ENCODE results near the gene SNX10. TPM values are rescaled to one million over a fixed set of nuclear protein-coding genes. Genes with fewer than 3 reads are reported as not detected.

Gene SNX10
- total RNA-seq, 1 experiment from 2014 or later = 9.8 TPM

DNA sequence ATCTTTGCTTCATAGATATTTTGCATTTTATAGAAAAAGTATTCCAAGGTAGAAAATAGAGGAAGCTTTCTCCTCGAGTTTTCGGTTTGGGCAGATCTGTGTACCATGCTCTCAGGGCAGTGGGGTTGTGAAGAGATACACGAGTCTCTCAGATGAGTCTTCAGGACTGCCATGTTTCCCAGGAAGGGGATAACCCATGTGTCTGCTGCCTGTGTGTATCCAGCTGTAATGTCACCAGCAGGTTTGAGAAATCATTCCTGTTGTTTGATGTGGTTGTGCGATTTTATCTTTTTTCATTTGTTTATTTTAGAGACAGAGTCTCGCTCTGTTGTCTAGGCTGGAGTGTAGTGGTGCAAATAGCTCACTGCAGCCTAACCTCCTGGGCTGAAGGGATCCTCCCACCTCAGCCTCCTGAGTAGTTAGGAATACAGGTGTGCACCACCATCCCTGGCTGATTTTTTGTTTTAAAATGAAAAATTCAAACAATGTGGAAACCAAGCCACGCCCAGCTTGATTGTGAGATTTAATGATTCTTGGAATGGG, 48.9 kb downstream of the SNX10 start:
- Histone ChIP-seq H3K27me3 (ENCODE audit: insufficient read depth, low read depth) (no peaks in the 10 kb centered on the region), H3K9me2 (ENCODE audit: insufficient read depth) (no peaks in the 10 kb centered on the region), H3F3A (ENCODE audit: insufficient read depth, low read depth) (no peaks in the 10 kb centered on the region; the same call in 1 of the 2 replicates), H4K20me1 (ENCODE audit: insufficient read depth) (no peaks in the 10 kb centered on the region), H3K4me3 (no peak overlapping the region), H3K27ac (no peak overlapping the region), H3K4me2 (no peak overlapping the region), H3K79me2 (ENCODE audit: low read depth) (no peaks in the 10 kb centered on the region), H3K9me3 (ENCODE audit: insufficient read depth, low read depth) (no peaks in the 10 kb centered on the region), H2AFZ (no peak overlapping the region), H3K36me3 (ENCODE audit: low read depth) (no peaks in the 10 kb centered on the region), H3K4me1 (replicated peaks; ENCODE audit: insufficient read depth) (0 out of 2 replicates have a peak, but pooled peaks cover under 1% of the 10 kb centered on the region)
- DNase-seq = no peak
- TF ChIP-seq EZH2 (IDR thresholded peaks at IDR 0.05; ENCODE audit: low read depth) = no peak
- TF ChIP-seq, protein P1, sequence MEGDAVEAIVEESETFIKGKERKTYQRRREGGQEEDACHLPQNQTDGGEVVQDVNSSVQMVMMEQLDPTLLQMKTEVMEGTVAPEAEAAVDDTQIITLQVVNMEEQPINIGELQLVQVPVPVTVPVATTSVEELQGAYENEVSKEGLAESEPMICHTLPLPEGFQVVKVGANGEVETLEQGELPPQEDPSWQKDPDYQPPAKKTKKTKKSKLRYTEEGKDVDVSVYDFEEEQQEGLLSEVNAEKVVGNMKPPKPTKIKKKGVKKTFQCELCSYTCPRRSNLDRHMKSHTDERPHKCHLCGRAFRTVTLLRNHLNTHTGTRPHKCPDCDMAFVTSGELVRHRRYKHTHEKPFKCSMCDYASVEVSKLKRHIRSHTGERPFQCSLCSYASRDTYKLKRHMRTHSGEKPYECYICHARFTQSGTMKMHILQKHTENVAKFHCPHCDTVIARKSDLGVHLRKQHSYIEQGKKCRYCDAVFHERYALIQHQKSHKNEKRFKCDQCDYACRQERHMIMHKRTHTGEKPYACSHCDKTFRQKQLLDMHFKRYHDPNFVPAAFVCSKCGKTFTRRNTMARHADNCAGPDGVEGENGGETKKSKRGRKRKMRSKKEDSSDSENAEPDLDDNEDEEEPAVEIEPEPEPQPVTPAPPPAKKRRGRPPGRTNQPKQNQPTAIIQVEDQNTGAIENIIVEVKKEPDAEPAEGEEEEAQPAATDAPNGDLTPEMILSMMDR (conservative IDR thresholded peaks at IDR 0.05) = no peak
- intact Hi-C loops (cut with micrococcal nuclease; ENCODE audit: unreplicated experiment) = no loop called here
- CTCF ChIA-PET = no interaction called here
- POLR2A ChIA-PET (ENCODE audit: unreplicated experiment) = no interaction called here
- BruUV-seq (replicated peaks) = no TSS peak

DNA sequence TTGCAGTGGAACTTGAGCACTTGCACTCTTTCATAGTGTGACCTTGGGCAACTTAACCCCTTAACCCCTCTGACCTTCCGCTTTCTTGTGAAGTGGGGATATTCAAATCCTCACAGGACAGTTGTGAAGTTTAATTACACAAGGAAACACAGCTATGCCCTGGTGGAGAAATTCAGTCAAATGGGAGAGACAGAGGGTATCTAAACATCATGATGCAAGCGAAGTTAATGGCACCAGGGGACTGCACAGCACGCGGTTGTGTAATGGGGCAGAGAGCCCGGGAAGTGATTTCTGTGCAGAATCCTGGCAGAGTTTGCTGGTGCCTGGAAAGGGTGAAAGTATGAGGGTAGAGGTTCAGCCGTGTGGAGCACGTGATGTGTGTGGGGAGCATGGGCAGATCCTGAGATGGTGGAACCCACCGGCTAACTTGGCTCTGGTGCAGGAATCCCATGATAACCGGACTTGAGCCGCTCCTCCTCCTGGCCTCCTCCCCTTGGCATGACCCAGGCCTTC, 51.7 kb downstream of the SNX10 start:
- H3K27me3 ChIP-seq (ENCODE audit: insufficient read depth, low read depth) = no peaks in the 10 kb centered on the region
- no peak overlapping the region for H2AFZ ChIP-seq
- H3F3A ChIP-seq (ENCODE audit: insufficient read depth, low read depth) = peaks cover 15% of the 10 kb centered on the region; the same call in 1 of the 2 replicates
- no peak overlapping the region for H3K4me2 ChIP-seq
- no peak overlapping the region for H3K27ac ChIP-seq
- H3K4me1 ChIP-seq (replicated peaks; ENCODE audit: insufficient read depth) = peaks cover 29% of the 10 kb centered on the region
- no peak overlapping the region for H3K4me3 ChIP-seq
- BruUV-seq (replicated peaks) = no TSS peak
- POLR2A ChIA-PET (ENCODE audit: unreplicated experiment) = no interaction called here
- TF ChIP-seq, protein P1 (conservative IDR thresholded peaks at IDR 0.05) = no peak
- TF ChIP-seq EZH2 (IDR thresholded peaks at IDR 0.05; ENCODE audit: low read depth) = no peak
- H4K20me1 ChIP-seq (ENCODE audit: insufficient read depth) = no peaks in the 10 kb centered on the region
- no peak for DNase-seq
- no peaks in the 10 kb centered on the region for H3K9me2 ChIP-seq (ENCODE audit: insufficient read depth)
- H3K36me3 ChIP-seq (ENCODE audit: low read depth) = no peaks in the 10 kb centered on the region
- intact Hi-C loops (cut with micrococcal nuclease; ENCODE audit: unreplicated experiment) = no loop called here
- no peaks in the 10 kb centered on the region for H3K79me2 ChIP-seq (ENCODE audit: low read depth)
- CTCF ChIA-PET = no interaction called here
- H3K9me3 ChIP-seq (ENCODE audit: insufficient read depth, low read depth) = no peaks in the 10 kb centered on the region

DNA sequence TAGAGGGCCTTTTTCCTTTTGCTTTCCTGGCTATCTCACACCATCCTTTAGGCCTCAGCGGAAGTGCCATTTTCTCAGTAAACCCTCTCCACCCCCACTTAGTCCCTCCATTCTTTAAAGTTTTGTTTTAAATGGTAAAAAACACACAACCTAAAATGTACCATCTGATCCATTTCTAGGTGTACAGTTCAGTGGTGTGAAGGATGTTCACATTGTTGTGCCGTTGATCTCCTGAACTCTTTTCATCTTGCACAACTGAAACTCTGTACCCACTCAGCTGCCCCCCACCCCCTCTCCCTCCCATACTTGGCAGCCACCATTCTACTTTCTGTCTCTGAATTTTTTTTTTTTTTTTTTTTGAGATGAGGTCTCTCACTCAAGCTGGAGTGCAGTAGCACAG, 52.2 kb downstream of the SNX10 start:
- no peaks in the 10 kb centered on the region for H3K9me3 ChIP-seq (ENCODE audit: insufficient read depth, low read depth)
- no peak for DNase-seq
- H3K79me2 ChIP-seq (ENCODE audit: low read depth) = no peaks in the 10 kb centered on the region
- H3K36me3 ChIP-seq (ENCODE audit: low read depth) = no peaks in the 10 kb centered on the region
- H3K27ac ChIP-seq = no peak overlapping the region
- H4K20me1 ChIP-seq (ENCODE audit: insufficient read depth) = no peaks in the 10 kb centered on the region
- no peak overlapping the region for H2AFZ ChIP-seq
- no peak overlapping the region for H3K4me2 ChIP-seq
- no peaks in the 10 kb centered on the region for H3K9me2 ChIP-seq (ENCODE audit: insufficient read depth)
- POLR2A ChIA-PET (ENCODE audit: unreplicated experiment) = no interaction called here
- H3K4me1 ChIP-seq (replicated peaks; ENCODE audit: insufficient read depth) = peaks cover 33% of the 10 kb centered on the region
- no TSS peak for BruUV-seq (replicated peaks)
- no peak for TF ChIP-seq EZH2 (IDR thresholded peaks at IDR 0.05; ENCODE audit: low read depth)
- TF ChIP-seq, protein P1 (conservative IDR thresholded peaks at IDR 0.05) = no peak
- H3K27me3 ChIP-seq (ENCODE audit: insufficient read depth, low read depth) = no peaks in the 10 kb centered on the region
- no peak overlapping the region for H3K4me3 ChIP-seq
- CTCF ChIA-PET = interaction anchor here (1.1 kb wide), 1 partner anchor 451 kb away, joined by 3 read pairs; no protein-coding TSS in a partner anchor
- intact Hi-C loops (cut with micrococcal nuclease; ENCODE audit: unreplicated experiment) = no loop called here
- peaks cover 15% of the 10 kb centered on the region; the same call in 1 of the 2 replicates for H3F3A ChIP-seq (ENCODE audit: insufficient read depth, low read depth)

Measured in PC-9 (cell line).